SK-N-SH treated with all-trans-retinoic acid at 6 μM for 48 hours (cell line): Measurements from ENCODE around the gene SLC6A14.

Source experiments
- ARNTL ChIP-seq: fragments of 450-650 bp; formaldehyde crosslinking; IDR thresholded peaks from 2 replicates; pipeline ENCODE4 v1.5.0; 2020; ENCODE audit warnings: low read depth, mild to moderate bottlenecking, moderate library complexity, borderline replicate concordance
- BACH2 ChIP-seq: fragments of 250-450 bp; sonication (Bioruptor Pico); IDR thresholded peaks from 2 replicates; pipeline ENCODE4 v1.9.0; 2021; ENCODE audit warnings: mild to moderate bottlenecking, borderline replicate concordance
- CSDC2 ChIP-seq: fragments of 250-450 bp; sonication (Bioruptor Pico); IDR thresholded peaks from 2 replicates; pipeline ENCODE4 v1.5.0; 2020; ENCODE audit warnings: mild to moderate bottlenecking, moderate library complexity
- ESRRG ChIP-seq: fragments of 250-450 bp; sonication (Bioruptor Pico); IDR thresholded peaks from 2 replicates; pipeline ENCODE4 v1.6.1; 2021; ENCODE audit warnings: mild to moderate bottlenecking
- RARB ChIP-seq: fragments of 250-450 bp; sonication (Bioruptor Pico); IDR thresholded peaks from 2 replicates; pipeline ENCODE4 v1.8.0; 2021; ENCODE audit warnings: mild to moderate bottlenecking, moderate library complexity
- SNAI2 ChIP-seq: fragments of 250-450 bp; sonication (Bioruptor Pico); IDR thresholded peaks from 2 replicates; pipeline ENCODE4 v1.5.0; 2020; ENCODE audit warnings: mild to moderate bottlenecking, moderate library complexity
- TCF4 ChIP-seq: fragments of 250-450 bp; sonication (Bioruptor Pico); IDR thresholded peaks from 2 replicates; pipeline ENCODE4 v1.8.0; 2021; ENCODE audit warnings: mild to moderate bottlenecking, moderate library complexity, borderline replicate concordance
- ZFP3 ChIP-seq: fragments of 250-450 bp; sonication (Bioruptor Pico); IDR thresholded peaks from 2 replicates; pipeline ENCODE4 v1.5.0; 2020; ENCODE audit warnings: mild to moderate bottlenecking, moderate library complexity
- ZFP30 ChIP-seq: fragments of 450-650 bp; formaldehyde crosslinking; IDR thresholded peaks from 2 replicates; pipeline ENCODE4 v1.5.0; 2022; ENCODE audit warnings: mild to moderate bottlenecking, moderate library complexity
- ZNF565 ChIP-seq: fragments of 450-650 bp; formaldehyde crosslinking; conservative IDR thresholded peaks from 2 replicates; pipeline ENCODE4 v1.5.0; 2020; ENCODE audit warnings: low read depth, mild to moderate bottlenecking, moderate library complexity
- ZNF70 ChIP-seq: fragments of 450-650 bp; formaldehyde crosslinking; IDR thresholded peaks from 2 replicates; pipeline ENCODE4 v1.5.0; 2020; ENCODE audit warnings: mild to moderate bottlenecking, moderate library complexity
- TF ChIP-seq, protein P1 (sequence below): fragments of 250-450 bp; sonication (Bioruptor Pico); IDR thresholded peaks from 2 replicates; pipeline ENCODE4 v1.8.0; 2020; ENCODE audit warnings: mild to moderate bottlenecking, moderate library complexity, borderline replicate concordance
- TF ChIP-seq, protein P2 (sequence below): fragments of 250-450 bp; sonication (Bioruptor Pico); IDR thresholded peaks from 2 replicates; pipeline ENCODE4 v1.5.1; 2021; ENCODE audit warnings: mild to moderate bottlenecking, moderate library complexity

GRCh38 chrX:116449156-116449555 lies 12.8 kb downstream of the SLC6A14 start:
- TF ChIP-seq, protein P1, sequence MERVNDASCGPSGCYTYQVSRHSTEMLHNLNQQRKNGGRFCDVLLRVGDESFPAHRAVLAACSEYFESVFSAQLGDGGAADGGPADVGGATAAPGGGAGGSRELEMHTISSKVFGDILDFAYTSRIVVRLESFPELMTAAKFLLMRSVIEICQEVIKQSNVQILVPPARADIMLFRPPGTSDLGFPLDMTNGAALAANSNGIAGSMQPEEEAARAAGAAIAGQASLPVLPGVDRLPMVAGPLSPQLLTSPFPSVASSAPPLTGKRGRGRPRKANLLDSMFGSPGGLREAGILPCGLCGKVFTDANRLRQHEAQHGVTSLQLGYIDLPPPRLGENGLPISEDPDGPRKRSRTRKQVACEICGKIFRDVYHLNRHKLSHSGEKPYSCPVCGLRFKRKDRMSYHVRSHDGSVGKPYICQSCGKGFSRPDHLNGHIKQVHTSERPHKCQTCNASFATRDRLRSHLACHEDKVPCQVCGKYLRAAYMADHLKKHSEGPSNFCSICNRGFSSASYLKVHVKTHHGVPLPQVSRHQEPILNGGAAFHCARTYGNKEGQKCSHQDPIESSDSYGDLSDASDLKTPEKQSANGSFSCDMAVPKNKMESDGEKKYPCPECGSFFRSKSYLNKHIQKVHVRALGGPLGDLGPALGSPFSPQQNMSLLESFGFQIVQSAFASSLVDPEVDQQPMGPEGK (CRISPR knock-in tag), result no peak
- no peak for TF ChIP-seq RARB (CRISPR knock-in tag)
- TF ChIP-seq ESRRG (CRISPR knock-in tag), result no peak
- no peak for TF ChIP-seq BACH2 (CRISPR knock-in tag)
- no peak for TF ChIP-seq ZFP3 (CRISPR knock-in tag)
- no peak for TF ChIP-seq ZNF565 (CRISPR knock-in tag)
- TF ChIP-seq ARNTL (CRISPR knock-in tag), result no peak
- no peak for TF ChIP-seq SNAI2 (CRISPR knock-in tag)
- TF ChIP-seq CSDC2 (CRISPR knock-in tag), result no peak
- TF ChIP-seq, protein P2, sequence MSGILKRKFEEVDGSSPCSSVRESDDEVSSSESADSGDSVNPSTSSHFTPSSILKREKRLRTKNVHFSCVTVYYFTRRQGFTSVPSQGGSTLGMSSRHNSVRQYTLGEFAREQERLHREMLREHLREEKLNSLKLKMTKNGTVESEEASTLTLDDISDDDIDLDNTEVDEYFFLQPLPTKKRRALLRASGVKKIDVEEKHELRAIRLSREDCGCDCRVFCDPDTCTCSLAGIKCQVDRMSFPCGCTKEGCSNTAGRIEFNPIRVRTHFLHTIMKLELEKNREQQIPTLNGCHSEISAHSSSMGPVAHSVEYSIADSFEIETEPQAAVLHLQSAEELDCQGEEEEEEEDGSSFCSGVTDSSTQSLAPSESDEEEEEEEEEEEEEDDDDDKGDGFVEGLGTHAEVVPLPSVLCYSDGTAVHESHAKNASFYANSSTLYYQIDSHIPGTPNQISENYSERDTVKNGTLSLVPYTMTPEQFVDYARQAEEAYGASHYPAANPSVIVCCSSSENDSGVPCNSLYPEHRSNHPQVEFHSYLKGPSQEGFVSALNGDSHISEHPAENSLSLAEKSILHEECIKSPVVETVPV (CRISPR knock-in tag), result no peak
- TF ChIP-seq ZNF70 (CRISPR knock-in tag), result no peak
- no peak for TF ChIP-seq TCF4 (CRISPR knock-in tag)
- TF ChIP-seq ZFP30 (CRISPR knock-in tag), result no peak
